ENCODE results near the gene NOL9. TPM values are rescaled to one million over a fixed set of nuclear protein-coding genes. Genes with fewer than 3 reads are reported as not detected.

The NOL9 gene
- total and polyA plus RNA-seq, 2 of the 13 experiments (the other 11 are each of a cell fraction or from before 2014, with no cell fraction given), result 18.0 to 24.7 TPM

- TF ChIP-seq PRDM4 (CRISPR knock-in tag; IDR thresholded peaks at IDR 0.05; ENCODE audit: borderline replicate concordance) (no peak), POGZ (CRISPR knock-in tag; IDR thresholded peaks at IDR 0.05) (no peak), ATM (IDR thresholded peaks at IDR 0.05; ENCODE audit: borderline replicate concordance) (no peak), ZNF274 (CRISPR knock-in tag; IDR thresholded peaks at IDR 0.05) (no peak; the same call in 1 of the 2 replicates), PHF8 (CRISPR knock-in tag; IDR thresholded peaks at IDR 0.05) (peak; percentile 74), CENPX (CRISPR knock-in tag; IDR thresholded peaks at IDR 0.05) (no peak), HMGA1 (CRISPR knock-in tag; conservative IDR thresholded peaks at IDR 0.05) (no peak), MZF1 (CRISPR knock-in tag; IDR thresholded peaks at IDR 0.05; ENCODE audit: borderline replicate concordance) (no peak), SMAD3 (CRISPR knock-in tag; IDR thresholded peaks at IDR 0.05) (no peak), ZNF468 (CRISPR knock-in tag; IDR thresholded peaks at IDR 0.05) (peak; percentile 61; the same call in 1 of the 2 replicates), MTA3 (CRISPR knock-in tag; IDR thresholded peaks at IDR 0.05) (no peak), POLR2G (IDR thresholded peaks at IDR 0.05; ENCODE audit: low read depth, low read length) (no peak), IKZF4 (CRISPR knock-in tag; IDR thresholded peaks at IDR 0.05; ENCODE audit: borderline replicate concordance, low read depth, not compliant biosample characterization) (peak; percentile 27), HIVEP1 (CRISPR knock-in tag; IDR thresholded peaks at IDR 0.05) (no peak), EED (CRISPR knock-in tag; IDR thresholded peaks at IDR 0.05) (peak; percentile 45; the same call in 1 of the 2 replicates), ZNF816 (CRISPR knock-in tag; IDR thresholded peaks at IDR 0.05; ENCODE audit: borderline replicate concordance) (no peak), TEAD2 (CRISPR knock-in tag; IDR thresholded peaks at IDR 0.05) (peak; percentile 51), GTF3A (CRISPR knock-in tag; conservative IDR thresholded peaks at IDR 0.05) (no peak), ZBTB37 (CRISPR knock-in tag; IDR thresholded peaks at IDR 0.05) (no peak)
These were observed 47.8 kb upstream of the NOL9 start (continued) for GRCh38 chr1:6601923-6602668.
